GM04504 (cell line): Measurements from ENCODE around the gene CORO7.

Source experiments
- DNase-seq: peaks from one replicate; pipeline ENCODE4 v3.0.0-alpha.2; 2012; ENCODE audit warnings: low read depth

CORO7 gene

DNA sequence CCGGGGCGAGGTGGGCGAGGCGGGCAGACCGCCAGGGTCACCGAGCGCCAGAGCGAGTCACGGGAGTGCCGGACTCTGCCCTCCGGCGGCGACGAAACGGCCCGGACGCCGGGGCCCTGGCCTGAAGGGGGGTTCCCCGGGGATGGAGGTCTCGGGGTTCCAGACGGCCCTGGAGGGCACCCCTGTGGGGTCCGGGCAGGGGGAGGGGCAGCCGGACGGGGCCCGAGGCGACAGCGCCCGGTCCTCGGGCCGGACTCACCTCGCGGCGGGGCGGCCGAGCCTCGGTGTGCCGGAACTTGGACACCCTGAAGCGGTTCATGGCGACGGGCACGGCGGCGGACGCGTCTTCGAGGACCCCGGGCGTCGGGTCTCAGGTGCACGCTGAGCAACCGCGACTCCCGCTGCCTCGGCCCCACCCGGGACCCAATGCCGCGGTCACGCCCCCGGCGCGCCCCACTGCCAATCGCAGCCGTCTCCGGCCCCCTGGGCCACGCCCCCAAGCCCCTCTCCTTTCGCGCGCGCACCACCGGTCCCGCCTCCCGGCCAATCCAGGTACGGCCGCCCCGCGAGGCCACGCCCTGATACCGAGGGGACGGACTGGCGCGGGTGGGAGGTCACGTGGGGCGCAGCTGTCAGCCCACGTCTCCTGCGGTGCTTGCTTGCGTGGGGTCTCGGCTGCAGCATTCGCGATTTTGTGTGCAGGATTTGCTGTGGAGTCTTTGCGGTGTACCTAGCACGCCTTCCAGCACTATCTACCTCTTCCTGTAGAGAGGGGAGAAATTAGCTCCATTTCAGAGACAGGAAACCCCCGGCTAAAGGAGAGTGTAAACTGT, at the start of gene CORO7:
Gene CORO7, minus strand, starts transcription at position 397 of the 833 bp plus-strand sequence. Its CDS starts 78 bp downstream, at position 319.
- peak; percentile 77 for DNase-seq

DNA sequence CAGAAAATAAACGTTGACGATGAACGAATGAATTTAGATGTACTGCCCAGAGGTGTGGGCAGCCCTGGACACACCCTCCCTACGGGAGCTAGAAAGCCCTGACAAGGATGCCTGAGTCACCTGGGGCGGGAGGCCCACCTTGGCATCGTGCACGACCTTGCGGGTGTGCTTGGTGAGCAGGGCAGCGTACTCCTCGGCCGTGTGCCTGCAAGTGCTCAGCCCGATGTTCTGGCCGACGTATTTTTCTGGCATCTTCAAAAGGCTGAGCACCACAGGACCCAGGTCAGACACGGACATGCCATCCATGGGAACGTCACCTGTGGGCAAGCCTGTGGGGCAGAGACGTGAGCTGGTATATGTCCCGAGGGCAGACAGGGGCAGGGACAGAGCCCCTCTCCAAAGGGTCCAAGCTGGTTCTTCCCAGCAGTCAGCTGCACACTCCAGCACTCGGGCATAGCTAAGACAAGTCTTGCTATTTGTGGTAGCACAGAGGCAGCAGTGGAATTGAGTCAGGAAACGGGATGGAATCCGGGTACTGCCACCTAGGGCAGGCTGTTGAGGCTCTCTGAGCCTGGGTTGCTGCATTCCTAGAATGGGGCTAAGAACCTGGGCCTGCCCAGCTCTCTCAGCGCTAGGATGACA, 47.2 kb upstream of the CORO7 start:
- no peak for DNase-seq

DNA sequence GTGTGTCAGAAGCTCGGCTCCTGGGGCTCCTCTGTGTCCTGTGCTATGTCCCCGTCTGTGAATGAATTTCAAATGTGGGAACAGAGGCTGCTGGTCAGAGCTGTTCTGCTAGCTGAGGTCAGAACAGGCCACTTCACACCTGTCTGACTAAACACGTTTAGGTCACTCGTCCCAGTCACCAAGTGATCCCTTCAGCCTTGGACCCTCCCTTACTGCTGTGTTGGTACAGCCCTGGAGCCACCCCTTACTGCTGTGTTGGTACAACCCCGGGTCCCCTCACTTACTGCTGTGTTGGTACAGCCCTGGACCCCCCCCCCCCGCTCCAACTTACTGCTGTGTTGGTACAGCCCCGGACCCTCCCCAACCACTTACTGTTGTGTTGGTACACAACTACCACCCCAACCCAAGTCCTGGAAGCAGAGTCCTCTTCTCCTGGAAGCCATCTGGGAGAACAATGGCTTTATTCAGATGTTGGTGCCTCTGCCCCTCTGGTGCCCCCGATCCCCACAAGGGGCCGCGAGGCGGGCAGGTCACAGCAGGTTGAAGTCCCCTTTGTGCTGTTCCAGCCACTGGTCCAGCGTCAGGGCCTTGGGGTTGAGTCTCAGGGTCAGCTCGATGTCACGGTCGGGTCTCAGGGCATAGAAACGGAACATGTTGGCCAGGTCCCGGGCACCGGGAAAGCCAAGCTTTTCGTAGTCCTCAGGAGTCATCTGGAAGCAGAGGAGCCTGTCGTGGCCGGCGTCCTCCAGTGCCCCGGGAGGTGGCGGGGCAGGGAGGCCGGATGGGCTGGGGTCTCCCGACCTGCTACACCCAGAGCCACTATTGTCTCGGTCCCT, 45.1 kb upstream of the CORO7 start:
- no peak for DNase-seq

DNA sequence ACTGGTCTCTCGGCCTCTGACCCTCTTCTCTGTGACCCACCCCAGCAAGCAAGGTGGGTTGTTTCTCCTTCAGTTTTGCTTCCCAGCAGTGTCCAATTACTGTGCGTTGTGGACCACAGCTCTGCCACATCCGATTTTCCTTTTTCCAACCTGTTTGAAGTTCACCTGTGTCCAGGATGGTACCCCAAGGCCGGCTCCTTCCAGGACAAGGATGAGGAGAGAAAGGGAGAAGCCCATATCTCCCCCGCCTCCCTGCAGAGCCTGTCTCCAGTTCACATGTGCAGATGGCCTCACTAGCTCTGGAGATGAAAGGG, 44.5 kb upstream of the CORO7 start:
- no peak for DNase-seq

DNA sequence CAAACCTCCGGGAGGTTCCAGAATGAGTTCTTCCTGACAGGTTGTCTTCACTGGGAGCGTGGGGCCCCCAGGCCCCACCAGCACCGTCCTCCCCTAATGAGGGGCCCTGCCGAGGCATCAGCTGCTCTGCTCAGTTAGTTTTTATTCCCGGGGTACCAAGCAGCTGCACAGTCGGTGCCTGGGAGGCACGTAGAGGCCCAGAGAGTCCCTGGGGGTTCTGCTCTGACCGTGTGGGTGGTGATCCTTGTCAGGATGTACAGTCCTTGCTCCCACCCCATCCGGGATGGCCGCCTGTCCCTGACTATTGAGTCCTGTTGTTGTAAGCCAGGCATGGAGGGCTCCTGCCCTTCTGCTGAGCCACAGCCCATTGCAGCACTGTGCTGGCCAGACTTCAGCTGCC, 39.6 kb upstream of the CORO7 start:
- no peak for DNase-seq

DNA sequence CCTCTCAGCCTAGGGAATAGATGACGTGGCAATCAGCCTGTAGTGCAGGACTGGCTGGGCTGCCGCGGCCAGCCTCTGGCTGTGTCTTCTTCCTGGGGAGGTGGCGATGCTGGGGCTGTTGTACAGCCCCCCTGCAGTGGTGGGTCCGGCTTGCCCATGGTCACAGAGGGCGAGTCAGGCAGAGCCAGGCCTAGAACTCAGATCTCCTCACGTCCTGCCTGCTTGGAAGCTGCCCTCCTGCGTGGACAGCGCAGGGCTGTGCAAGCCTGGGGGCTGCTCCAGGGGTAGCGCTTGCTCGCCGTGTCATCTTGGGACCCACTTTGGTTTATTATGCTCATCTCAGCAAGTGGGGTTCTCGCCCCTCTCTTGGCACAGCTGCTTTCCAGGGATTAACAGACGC, 38.7 kb upstream of the CORO7 start:
- no peak for DNase-seq

DNA sequence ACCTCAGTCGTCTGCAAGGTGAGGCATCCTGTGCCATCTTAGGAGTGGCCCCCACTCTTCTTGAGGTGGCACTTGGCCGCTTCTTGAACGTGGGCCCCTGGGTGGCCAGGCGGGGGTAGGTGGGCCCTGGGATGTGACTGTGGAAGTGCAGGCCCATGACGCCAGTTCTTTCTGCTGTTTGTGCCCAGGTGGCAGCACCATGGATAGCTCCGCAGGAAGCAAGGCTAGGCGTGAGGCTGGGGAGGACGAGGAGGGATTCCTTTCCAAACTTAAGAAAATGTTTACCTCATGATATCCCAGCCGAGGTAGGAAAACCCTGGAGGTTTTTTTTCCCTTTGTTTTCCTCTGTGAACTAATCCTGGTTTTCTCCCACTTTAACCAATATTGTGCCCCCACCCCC, 38.2 kb upstream of the CORO7 start:
- DNase-seq, result no peak

DNA sequence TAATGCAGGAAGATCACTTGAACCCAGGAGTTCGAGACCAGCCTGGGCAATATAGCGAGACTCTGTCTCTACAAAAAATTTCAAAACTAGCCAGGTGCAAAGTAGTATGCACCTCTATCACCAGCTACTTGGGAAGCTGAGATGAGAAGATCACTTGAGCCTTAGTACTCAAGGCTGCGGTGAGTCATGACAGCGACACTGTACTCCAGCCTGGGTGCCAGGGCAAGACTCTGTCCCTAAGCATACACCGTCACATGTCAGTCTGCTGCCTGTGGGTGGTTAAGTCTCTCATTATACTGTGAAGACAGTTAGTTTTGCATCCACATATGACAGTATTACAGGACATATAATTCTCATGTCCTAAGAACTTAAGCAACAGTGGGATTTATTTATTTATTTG, 36.3 kb upstream of the CORO7 start:
- DNase-seq, result no peak

DNA sequence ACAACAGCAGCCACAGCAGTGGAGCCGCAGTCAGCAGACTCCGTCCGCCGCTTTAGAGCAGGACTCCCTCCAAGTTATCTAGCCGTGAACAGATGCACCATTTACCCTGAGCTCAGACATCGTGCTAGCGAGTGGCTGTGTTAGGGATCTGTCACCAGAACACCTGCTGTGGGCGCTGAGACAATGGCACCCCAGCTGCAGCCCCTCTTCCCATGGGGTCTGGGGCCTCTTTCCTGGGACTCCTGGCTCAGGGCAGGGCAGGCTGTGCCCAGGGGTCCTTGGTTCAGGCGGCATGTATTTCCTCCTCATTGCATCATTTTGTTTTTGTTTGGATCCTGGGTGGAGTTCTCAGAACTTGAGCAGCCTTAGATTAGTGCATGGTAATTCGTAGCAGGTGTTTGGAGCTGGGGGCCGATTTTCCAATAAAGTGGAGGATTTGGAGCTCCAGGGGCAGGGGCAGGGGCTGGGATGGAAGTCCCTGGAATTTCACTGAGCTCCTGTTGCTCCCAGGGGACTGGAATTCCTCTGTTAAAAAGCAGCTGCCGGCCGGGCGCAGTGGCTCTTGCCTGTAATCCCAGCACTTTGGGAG, 34.6 kb upstream of the CORO7 start:
- DNase-seq, result no peak

DNA sequence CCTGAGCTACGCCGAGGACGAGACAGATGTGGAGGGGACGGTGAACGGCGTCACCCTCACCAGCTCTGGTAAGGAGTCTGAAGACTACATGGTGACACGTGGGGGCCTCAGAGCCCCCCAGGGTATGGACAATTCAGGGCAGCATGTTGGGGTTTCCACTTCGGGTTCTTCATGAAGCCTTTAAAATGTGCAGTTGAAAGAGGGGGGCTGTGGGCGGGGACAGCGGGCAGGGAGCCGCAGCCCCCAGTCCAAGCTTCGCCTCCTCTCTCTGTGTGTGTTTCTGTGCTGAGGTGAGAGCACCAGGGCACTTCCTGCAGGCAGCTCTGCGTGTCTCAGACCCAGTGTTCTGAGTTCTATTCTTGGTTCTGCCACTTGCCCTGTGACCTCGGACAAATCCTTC, 34.0 kb upstream of the CORO7 start:
- no peak for DNase-seq

DNA sequence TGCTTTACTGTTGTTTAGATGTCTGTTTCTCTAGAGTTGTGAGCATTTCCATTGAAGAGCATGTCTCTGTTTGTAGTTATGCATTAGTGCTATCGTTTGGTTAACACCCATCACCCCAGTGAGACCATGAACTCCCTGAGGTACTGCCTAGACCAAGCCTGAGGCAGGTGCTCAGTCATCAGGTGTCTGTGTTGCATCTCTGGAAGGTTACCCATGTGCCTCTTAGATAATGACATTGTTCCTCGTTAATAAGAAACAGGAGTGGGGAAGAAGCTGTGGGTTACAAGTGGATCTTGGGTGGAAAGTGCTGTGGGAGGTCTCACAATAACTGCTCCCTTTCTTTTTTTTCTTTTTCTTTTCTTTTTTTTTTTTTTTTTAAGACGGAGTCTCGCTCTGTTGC, 27.6 kb upstream of the CORO7 start:
- no peak for DNase-seq

DNA sequence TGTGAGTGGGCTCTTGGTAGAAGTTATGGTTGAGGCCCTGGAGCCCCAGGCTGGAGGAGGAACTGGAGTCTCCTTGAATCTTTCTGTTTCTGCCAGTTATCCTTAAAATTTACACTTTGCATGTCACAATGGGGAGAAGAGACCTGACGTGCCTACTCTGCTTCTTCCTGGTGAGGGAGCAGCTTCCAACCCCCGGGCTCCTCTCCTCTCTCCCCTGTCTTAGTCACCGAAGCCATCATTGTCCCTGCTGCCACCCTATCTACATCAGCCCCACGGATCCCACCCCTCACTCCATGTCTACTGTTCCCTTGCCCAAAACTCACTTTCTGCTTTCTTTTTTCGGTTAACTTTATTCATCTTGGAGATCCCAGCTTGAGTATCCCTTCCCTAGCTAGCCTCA, 26.9 kb upstream of the CORO7 start:
- DNase-seq, result no peak

DNA sequence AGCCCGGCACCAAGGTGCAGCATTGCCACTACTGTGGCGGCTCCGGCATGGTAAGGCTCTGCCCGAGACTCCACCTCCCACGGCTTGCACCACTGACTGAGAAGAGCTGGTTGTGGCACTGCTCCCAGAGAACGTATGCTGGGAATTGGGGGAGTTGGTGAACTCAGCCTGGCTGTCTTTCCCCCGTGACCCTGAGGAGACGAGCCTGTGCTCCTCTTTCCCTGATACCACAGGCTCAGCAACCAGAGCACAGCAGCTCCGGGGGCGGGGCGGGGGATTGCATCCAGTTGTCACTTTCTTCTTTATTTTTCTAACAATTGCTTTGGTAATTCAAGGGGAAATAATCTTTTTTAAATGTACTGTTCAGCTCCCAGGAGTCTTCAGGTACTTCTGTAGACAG, 26.0 kb upstream of the CORO7 start:
- no peak for DNase-seq

DNA sequence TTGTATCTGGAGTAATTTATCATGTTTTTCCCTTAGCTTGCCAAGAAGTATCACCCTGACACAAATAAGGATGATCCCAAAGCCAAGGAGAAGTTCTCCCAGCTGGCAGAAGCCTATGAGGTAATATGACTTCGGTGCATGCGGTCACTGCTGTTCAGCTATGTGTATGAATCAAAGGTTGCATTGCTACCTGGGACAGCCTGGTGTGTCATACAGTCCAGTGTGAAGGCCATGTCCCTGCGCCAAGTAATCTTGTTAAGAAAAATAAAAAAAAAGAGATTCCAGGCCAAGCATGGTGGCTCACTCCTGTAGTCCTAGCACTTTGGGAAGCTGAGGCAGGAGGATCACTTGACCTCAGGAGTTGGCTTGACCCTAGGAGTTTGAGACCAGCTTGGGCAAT, 21.0 kb upstream of the CORO7 start:
- DNase-seq, result no peak

DNA sequence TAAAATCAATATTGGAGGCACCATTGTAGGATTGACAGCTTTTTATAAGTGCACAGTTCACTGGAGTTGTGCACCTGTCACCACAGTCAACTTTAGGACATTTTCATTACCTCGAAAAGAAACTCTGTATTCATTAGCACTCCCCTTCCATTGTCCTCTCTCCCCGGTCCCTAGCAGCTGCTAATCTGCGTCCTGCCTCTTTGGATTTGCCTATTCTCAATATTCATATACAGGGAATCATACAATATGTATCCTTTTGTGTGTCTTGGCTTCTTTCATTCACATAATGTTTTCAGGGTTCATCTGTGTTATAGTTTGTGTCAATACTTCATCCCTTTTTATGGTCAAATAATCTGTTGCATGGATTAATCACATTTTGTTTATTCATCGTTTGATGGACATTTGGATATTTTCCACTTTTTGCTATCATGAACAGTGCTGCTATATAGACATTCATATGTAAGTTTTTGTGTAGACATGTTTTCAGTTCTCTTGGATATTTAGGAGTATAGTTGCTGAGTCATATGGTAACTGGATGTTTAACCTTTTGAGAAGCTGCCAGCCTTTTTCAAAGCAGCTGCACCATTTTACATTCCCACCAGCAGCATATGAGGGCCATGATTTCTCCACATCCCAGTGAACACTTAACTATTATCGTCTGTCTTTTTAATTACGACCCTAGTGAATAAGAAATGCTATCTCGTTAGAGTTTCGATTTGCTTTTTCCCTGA, 19.1 kb upstream of the CORO7 start:
- DNase-seq, result no peak

DNA sequence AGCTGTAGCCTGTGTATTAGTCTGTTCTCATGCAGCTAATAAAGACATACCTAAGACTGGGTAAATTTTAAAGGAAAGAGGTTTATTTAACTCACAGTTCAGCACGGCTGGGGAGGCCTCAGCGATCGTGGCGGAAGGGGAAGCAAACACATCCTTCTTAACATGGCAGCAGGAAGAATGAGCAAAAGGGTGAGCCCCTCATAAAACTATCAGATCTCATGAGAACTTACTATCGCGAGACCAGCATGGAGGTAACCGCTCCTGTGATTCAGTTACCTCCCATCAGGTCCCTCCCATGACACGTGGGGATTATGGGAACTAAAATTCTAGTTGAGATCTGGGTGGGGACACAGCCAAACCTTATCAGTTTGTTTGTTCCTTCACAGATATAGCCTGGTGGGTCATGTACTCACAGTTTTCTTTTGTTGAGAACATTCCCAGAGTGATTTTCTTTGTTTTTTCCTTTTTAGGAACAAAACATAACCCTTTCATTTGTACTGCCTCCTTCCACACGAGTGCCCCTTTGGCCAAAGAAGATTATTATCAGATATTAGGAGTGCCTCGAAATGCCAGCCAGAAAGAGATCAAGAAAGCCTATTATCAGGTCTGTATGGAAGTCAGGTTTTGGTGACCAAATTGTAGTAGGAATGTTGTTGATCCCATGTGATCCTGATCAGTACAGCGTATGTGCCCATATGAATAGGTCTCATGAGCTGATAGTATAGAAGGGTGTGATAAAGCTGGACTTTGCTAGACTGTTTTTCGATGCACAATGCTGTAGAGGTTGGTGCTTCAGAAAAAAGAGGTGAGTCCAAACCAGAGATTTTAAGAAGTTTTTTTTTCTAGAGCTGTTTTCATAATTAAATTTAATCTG, 17.8 kb upstream of the CORO7 start:
- DNase-seq, result no peak

DNA sequence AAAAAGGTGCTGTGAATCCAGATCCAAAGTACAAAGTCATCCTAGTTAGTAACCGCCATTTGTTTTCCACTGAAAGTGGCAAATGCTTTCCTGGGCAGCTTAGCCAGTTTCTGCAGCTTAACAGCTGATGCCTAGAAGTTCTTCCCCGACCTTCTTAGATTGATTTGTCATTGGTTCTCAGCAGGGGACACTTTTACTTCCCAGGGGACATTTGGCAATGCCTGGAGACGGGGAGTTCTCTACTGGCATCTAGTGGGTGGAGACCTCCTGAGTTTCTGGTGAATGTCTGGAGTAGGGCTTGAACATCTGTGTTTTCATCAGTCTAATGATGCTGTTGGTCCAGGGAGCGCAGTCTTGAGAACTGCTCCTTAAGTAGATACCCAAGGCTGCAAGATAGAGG, 16.8 kb upstream of the CORO7 start:
- DNase-seq, result no peak

DNA sequence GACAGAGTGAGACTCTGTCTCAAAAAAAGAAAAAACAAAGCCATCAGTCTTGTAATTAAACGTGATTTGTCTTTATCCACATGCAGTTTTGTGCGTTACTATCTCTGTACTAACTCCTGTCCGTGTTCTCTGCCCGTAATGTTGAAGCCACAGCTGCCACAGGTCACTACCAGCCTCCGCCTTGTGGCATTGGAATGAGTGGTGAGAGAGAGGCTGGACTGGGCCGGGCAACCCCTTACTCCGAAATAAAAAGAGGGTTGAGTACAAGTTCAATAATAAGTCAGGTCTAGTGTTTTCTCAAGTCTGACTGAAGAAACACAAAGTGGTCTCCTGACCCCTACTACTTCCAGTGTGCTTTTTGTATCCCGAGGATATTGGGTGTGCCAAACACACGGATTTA, 14.6 kb upstream of the CORO7 start:
- DNase-seq, result no peak

DNA sequence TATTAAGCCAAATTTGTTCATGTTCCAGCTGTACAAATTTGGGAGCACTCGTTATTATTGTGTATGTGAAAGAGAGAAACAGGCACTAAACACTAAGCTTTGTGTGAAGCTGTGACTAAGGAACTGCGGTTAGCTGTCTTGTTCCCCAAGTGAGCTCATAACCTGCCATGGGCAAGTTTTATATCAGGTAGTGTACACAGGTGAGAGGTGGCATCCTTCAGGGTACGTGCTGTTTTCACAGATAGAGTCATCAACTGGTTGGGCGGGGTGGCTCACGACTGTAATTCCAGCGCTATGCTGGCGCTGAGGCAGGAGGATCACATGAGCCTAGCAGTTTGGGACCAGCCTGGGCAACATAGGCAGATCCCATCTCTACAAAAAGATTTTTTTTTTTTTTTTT, 12.1 kb upstream of the CORO7 start:
- DNase-seq, result no peak

DNA sequence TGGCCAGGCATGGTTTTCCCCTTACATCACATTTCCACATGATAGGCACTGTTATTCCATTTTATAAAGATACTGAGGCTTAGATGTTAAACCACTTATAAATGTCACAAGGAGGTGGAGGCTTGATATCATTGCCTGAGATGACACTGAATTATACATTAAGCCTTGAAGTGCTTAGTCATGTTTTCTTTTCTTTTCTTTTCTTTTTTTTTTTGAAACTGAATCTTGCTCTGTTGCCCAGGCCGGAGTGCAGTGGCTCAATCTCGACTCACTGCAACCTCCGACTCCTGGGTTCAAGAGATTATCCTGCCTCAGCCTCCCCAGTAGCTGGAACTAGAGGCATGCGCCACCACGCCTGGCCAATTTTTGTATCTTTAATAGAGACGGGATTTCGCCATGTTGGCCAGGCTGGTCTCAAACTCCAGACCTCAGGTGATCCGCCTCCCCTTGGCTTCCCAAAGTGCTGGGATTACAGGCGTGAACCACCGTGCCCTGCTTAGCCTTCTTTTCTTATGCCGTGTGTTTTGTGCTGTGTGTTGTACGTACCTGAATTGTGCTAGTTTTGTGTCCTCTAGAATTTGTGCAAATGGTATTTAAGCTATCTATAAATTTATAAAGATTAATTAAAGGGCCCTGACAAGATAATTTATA, 10.5 kb upstream of the CORO7 start:
- no peak for DNase-seq
